ENCODE measurements around the gene SPATS2L. TPM values are rescaled to one million over a fixed set of nuclear protein-coding genes. Genes with fewer than 3 reads are reported as not detected.
A peak's percentile ranks its signal among the peaks of the same experiment; 100 is the strongest.

SPATS2L gene
- 64.1 and 66.2 TPM in 2 replicates for total RNA-seq (2014; rRNA removed; shearing (Covaris generic))

DNA sequence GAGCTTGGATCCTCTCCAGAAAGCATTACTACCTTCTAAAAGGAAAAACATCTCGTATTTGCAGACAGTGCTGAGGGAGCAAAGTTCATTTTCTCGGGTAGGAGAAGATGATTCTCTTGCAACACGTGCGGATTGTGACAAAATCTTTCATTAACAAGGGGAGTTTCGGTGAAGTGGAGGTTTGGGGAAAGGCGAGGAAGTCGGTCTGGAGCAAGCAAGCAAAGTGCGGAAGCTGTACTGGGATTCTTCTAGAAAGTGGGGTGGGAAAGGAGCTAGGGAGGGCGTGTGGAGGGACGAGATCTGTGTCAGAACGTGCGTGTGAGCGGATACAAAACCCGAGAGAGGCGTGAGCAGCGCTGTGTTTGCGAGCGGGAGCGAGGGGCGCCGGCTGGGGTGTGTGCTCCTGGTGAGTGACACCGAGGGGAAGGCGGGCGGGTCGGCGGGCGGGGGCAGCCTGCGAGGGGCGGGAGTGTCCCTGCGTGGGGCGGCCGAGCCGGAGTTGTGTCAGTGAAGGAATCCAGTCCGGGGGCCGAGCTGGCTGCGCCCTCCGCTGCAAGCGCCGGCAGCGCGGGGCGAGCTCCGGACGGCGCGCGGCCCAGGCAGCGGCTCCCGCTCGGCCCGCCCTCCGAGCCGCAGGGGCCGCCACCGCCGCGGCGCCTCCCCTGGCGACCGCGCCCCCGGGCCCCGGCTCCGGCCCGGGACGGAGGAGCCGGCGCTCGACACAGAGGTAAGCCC, at the start of gene SPATS2L:
SPATS2L (plus strand) TSS at position 498 of the 735 bp plus-strand sequence. CDS start 82,552 bp downstream, outside the sequence.
- peak; percentile 80 for DNase-seq (ENCODE audit: low read depth)

DNA sequence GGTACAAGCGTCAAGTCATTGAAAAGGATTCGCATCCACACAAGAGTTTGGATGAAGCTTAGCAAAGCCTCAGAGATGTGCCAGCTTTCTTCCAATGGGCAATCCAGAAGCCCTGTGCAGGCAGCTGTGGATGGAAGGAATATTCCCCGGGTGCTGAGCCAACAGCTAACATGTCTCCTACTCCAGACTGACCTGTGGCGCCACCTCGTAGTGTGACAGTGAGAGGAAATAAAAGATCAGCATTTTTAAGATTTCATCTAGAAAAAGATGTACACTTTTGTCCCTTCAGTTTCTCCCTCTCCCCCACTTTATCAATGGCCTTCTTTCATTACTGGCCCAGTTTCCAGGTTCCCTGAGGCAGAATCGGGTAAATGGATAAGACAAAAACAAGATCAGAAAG, 48.9 kb upstream of the SPATS2L start:
- no peak for DNase-seq (ENCODE audit: low read depth)

DNA sequence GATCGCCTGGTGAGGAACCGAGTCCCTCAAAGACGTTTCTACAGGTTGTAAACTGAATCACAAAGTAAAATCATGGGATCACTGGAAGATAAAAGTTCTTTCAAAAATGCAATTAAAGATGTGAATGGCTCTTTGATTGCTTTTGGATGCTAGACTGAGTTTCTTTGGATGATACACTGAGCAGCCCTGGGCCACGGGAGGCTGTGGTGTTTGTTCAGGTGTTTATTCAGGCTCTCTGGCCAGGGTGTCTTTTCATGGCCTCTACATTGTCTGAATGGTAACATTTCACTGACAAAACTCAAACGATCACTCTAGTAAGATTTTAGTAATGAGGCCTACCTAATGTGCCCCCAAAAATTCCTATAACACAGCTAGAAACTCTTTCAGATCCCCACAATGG, 48.4 kb upstream of the SPATS2L start:
- DNase-seq (ENCODE audit: low read depth): no peak

DNA sequence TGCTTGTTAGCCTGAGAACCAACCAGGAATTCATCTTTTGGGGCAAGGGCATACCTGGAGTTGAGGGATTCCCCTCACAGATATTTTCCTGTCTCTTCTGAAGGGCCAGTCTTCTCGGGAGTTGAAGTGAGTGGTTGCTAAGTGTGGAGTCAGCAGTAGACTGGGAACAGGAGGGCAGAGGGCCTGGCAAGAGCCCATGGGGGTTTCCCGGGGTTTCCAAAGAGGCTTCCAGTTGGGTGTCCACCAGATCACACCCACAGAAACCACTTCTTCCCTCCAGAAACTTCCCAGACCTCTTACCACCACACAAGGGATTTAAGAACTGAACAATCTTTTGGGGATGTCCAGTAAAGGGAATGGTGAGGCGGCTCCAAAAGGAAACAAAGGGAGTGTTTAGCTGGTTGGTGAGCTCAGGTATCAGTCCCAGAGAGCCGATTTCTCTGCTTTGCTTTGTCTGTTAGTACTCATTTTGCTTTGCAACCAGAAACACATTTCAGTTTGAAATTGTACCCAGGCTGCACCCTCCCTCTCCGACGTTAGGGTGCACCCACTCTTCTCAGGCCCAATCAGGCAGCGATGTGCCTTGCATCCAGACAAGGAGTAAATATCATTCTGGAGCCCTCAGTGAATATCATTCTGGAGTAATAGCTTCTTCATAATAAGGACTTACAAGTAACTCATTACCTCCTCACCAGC, 47.5 kb upstream of the SPATS2L start:
- DNase-seq (ENCODE audit: low read depth): peak; percentile 26

DNA sequence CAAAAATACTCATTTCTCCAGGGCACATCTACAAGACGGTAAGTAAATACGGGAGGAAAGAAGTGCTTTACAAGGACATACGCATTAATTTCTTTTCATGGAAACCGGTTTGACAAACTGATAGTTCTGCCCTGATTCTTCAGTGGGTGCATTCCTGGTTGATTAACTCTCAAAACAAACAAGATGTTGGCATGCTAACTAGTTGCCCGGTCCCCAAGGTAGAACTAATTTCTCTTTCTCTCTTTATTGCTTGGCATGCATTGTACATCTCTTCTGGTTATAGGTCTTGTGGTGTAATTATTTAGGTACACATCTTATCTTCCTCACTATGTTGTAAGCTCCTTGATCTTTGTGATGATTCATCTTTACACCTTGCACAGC, 46.9 kb upstream of the SPATS2L start:
- no peak for DNase-seq (ENCODE audit: low read depth)

GRCh38 chr2:200262047-200262446, 44.4 kb upstream of the SPATS2L start:
- no peak for DNase-seq (ENCODE audit: low read depth)

DNA sequence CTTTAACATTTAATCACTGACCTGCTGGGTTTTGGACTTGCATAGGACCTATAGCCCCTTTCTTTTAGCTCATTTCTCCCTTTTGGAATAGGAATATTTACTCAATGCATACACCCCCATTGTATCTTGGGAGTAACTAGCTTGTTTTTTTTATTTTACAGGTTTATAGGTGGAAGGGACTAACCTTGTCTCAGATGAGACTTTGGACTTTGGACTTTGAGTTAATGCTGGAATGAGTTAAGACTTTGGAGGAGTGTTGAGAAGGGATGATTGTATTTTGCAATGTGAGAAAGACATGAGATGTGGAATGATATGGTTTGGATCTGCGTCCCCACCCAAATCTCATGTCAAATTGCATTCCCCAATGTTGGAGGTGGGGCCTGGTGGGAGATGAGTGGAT, 43.2 kb upstream of the SPATS2L start:
- DNase-seq (ENCODE audit: low read depth): no peak

- DNase-seq (ENCODE audit: low read depth): no peak
Measured at GRCh38 chr2:200264631-200265030, 41.9 kb upstream of the SPATS2L start.

GRCh38 chr2:200266406-200266805, 40.1 kb upstream of the SPATS2L start:
- no peak for DNase-seq (ENCODE audit: low read depth)

- DNase-seq (ENCODE audit: low read depth): no peak
Measured at GRCh38 chr2:200267350-200267749, 39.1 kb upstream of the SPATS2L start.

- no peak for DNase-seq (ENCODE audit: low read depth)
Measured at GRCh38 chr2:200270732-200271131, 35.8 kb upstream of the SPATS2L start.

GRCh38 chr2:200272320-200272719, 34.2 kb upstream of the SPATS2L start:
- no peak for DNase-seq (ENCODE audit: low read depth)

DNA sequence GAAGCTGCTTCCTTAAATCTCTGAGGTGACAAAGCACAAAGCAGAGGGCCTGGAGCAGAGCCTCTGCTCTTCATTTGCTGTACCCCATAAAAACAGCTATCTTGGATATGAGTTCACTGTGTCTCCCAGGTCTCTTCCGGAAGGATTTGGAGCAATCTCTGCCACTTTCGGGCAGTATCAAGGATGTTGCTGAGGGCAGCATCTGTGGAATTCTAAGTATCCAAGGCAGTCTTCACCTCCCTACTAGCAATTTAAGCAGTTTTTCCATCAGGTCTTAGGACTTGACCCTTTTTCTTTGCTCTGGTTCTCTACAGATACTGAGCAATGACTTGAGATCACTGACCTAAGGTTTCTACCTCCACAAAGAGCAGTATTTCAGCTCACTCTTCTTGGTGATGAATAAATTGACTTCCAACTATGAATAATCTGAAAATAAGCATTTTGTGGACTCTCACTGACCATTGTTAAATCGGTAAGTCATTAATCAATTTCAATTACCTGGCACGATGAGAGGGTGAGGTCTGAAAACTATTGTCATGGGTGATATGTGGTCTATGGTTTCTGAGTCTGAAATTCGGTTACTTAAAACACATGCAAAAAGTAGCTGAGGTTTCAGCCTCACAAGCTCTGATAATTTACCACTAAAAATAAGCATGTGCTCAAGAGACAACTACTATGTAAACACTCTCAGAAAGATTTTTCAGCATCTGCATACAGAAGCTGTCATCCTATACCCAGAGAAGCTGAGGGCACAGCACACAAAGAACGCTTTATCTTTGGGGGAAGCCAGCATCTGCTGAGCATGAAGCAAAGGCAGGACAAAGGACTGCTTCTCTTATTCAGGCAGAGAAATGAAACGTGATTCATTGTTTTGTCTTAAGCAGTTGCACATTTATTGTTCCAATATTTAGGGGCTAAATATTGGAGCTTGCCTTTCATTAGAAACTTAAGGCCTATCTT, 32.1 kb upstream of the SPATS2L start:
- no peak for DNase-seq (ENCODE audit: low read depth)

- no peak for DNase-seq (ENCODE audit: low read depth)
Measured at GRCh38 chr2:200275295-200276013, 31.0 kb upstream of the SPATS2L start.

DNA sequence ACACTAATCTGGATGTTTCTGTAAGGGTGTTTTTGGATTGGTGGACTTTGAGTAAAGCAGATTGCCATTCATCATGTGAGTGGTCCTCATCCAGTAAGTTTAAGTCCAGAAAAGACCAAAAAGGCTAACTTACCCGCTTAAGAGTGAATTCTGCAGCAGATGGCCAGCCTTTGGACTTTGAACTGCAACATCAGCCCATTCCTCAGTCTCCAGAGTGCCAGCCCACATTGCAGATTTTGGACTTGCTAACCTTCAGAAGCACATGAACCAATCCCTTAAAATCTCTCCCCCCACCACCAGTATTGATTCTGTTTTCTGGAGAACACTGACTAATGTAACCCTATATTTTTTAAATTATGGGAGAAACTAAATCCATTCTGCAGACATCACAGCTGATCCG, 30.0 kb upstream of the SPATS2L start:
- DNase-seq (ENCODE audit: low read depth): no peak

GRCh38 chr2:200278694-200279316, 27.7 kb upstream of the SPATS2L start:
- DNase-seq (ENCODE audit: low read depth): no peak

GRCh38 chr2:200279857-200280256, 26.6 kb upstream of the SPATS2L start:
- no peak for DNase-seq (ENCODE audit: low read depth)

DNA sequence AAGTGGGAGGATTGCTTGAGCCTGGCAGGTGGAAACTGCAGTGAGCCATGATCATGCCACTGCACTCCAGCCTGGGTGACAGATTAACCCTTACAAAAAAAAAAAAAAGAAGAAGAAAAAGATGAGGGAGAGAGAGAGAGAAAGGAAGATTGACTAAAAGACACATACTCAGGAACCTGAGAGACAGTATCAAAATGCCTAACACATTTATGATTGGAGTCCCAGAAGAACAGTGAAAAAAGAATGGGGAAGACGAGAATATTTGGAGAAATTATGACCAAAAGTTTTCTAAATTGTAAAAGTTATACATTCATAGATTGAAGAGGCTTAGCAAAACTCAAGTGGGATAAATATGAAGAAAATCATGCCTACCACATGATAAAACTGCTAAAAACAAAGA, 19.9 kb upstream of the SPATS2L start:
- DNase-seq (ENCODE audit: low read depth): no peak

DNA sequence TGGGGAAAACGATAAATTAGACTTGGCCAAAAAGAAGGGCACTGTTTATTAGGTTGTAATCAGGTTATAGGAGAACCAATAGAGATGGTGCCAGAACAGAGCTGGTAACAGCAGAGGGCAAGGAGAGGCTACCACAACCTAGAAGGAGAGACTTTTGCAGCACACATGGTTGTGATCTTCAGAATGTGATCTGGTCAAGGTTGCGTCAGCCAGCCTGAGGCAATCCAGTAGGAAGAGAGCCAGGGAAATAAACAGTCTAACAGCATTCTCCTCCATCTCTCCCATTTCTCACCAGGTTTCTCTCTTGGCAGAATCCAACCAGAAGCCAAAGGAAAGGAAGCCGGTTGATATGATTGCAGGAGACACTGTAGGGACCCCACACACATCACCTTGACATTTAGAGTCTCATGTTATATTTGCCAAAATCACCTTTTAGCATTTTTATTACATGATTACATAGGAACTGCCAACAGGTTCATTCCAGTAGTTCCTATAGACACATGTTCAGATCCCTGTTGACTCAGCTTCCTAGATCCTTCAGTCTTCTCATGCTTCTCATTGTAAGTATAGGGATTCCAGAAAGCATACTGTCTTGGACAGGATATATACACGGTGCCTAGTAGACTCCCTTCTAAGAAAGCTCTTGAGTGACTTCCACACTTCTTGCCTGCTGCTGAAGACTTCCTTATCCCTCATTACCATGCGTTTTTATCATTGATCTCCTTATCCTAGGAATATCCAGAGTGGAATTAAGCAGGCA, 17.6 kb upstream of the SPATS2L start:
- peak; percentile 16 for DNase-seq (ENCODE audit: low read depth)

- DNase-seq (ENCODE audit: low read depth): no peak
Measured at GRCh38 chr2:200296118-200296517, 10.4 kb upstream of the SPATS2L start.
